PC-3 (cell line): ENCODE measurements around the gene PRR16.

Experiments used
- EZH2 ChIP-seq: fragments of 300-600 bp; sonication (generic); IDR thresholded peaks from one replicate; pipeline ENCODE4 v1.6.1; 2017; ENCODE audit warnings: antibody characterized with exemption, mild to moderate bottlenecking, low read length; ENCODE audit not compliant: unreplicated experiment
- EZH2phosphoT487 ChIP-seq: fragments of 300-600 bp; sonication (generic); IDR thresholded peaks from 2 replicates; pipeline ENCODE4 v1.6.1; 2018; ENCODE audit warnings: mild to moderate bottlenecking, antibody characterized with exemption, low read length, borderline replicate concordance
- TF ChIP-seq, protein P1 (sequence below): fragments of 300-600 bp; sonication (generic); conservative IDR thresholded peaks from 2 replicates; pipeline ENCODE4 v1.5.1; 2017; ENCODE audit warnings: antibody characterized with exemption, low read depth, mild to moderate bottlenecking, low read length

DNA sequence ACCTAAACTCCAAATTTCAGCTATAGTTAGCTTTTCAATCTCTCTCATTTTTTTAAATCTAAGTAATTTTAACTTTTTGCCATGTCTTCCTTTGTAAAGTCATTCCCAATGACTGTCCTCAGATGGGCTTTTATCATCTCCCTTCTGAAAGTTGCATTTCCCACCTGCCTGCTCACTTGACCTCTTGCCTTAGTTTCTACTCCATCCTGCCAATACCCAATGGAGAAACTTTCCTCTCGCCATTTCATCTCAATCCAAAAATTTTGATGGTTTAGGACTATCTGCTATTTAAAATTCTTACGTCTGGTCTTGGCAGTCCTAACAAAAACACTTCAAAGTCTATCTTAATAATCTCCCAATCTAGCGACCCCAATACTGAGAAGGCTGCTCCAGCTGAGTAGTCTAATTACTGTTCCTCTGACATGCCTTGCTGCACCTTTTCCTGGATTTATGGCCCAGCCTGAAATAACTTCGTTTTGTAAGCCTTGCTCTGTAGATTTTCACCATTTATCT, 231.3 kb downstream of the PRR16 start:
- TF ChIP-seq EZH2phosphoT487 = no peak
- TF ChIP-seq, protein P1, sequence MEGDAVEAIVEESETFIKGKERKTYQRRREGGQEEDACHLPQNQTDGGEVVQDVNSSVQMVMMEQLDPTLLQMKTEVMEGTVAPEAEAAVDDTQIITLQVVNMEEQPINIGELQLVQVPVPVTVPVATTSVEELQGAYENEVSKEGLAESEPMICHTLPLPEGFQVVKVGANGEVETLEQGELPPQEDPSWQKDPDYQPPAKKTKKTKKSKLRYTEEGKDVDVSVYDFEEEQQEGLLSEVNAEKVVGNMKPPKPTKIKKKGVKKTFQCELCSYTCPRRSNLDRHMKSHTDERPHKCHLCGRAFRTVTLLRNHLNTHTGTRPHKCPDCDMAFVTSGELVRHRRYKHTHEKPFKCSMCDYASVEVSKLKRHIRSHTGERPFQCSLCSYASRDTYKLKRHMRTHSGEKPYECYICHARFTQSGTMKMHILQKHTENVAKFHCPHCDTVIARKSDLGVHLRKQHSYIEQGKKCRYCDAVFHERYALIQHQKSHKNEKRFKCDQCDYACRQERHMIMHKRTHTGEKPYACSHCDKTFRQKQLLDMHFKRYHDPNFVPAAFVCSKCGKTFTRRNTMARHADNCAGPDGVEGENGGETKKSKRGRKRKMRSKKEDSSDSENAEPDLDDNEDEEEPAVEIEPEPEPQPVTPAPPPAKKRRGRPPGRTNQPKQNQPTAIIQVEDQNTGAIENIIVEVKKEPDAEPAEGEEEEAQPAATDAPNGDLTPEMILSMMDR = no peak
- no peak for TF ChIP-seq EZH2
